ENCODE measurements around the gene CCSER1.

Gene CCSER1

DNA sequence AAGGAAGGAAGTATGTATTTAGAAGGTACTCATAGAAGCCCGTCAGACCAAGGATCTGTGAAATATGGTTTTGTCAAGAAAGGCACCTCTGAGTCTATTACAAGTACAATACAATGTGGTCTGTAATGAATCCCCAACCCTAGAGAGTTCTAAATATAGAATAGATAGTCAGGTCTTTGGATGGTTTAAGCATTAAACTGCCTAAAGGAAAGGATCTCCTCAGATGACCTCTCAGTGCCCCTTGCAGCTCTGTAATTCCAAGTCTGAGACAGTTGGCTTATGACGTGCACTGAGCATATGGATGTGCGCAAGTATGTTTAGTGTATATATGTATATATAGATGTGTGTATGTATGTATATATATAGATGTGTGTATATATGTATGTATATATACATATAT is 62.0 kb downstream of the CCSER1 start:
- DNase-seq (ENCODE audit: low read depth in 1 of 2, low spot score in 1 of 2): no peak

DNA sequence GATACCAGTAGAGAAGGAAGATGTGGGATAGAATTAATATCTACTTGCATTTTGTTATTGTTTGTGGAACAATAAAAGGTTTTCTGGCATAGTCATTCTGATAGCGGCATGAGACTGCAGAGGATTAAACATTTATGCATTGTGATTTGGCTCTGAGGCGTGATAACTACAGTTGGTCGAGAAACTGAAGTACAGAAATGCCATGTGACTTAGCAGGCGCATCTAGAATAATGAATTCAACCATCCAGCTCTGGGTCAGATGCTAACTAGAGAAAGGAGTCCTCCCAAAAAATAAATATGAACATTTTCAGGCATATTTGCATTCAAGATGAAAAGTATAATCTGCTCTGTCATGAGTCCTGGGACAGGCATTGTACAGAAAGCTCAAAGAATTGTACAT is 62.8 kb downstream of the CCSER1 start:
- no peak for DNase-seq (ENCODE audit: low read depth in 1 of 2, low spot score in 1 of 2)

DNA sequence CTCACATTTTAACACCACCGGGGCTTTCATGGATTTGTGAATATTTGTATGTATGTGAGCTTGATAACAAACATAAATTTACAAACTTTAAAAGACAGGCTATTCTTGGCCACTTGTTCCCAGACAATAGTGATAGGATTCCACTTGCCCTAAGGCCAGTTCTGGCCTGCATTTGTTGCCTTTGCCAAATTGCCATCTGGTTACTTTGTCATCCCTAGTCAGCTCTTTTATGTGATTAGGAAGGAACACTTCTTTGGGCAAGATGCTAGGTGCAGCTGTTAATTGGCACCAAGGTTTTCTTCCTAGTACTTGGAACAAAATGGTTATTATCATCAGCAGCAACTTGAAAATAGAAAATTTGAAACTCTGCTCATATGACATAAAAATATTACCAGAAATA is 63.3 kb downstream of the CCSER1 start:
- no peak for DNase-seq (ENCODE audit: low read depth in 1 of 2, low spot score in 1 of 2)

DNA sequence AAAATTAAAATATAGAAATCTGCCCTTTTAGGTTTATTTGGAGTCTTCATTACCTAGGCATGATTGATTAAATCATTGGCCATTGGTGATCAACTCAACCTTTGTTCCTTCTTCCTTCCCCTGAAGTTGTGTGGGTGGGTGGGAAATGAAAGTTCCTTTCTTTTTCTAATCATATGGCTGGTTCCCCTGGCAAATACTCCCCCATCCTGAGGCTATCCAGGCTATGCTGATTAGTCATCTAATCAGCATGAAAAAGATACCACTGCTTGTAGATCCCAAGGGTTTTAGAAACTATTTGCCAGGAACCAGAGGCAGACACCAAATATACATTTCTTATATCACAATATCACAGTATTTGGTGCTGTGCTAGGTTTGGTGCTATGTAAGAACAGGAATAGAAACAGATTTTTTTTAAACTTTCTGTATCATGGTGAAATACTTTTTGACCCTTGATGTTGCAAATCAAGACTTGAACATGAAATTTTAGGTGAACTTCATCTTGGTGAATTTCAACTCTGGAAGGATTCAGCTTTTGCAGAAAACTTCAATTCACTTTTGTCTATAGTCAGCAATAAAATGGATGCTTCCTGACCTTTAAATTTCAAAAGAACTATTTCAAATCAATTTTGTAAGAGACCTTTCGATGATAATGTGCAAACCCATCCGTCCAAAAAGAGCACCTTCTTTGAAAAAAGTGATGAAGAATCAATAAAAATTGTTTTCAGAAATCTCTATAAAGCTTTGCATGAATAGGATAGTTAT is 71.1 kb downstream of the CCSER1 start:
- DNase-seq (ENCODE audit: low read depth in 1 of 2, low spot score in 1 of 2): no peak

DNA sequence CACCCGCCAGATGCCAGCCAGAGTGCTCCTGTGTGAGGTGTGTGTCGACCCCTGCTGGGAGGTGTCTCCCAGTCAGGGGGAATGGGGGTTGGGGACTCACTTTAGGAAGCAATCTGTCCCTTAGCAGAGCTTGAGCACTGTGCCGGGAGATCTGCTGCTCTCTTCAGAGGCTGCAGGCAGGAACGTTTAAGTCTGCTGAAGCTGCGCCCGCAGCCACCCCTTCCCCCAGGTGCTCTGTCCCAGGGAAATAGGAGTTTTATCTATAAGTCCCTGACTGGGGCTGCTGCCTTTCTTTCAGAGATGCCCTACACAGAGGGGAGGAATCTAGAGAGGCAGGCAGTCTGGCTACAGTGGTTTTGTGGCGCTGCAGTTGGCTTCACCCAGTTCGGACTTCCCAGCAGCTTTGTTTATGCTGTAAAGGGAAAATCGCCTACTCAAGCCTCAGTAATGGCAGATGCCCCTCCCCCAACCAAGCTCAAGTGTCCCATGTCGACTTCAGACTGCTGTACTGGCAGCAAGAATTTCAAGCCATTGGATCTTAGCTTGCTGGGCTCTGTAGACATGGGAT is 80.8 kb downstream of the CCSER1 start:
- no peak for DNase-seq (ENCODE audit: low read depth in 1 of 2, low spot score in 1 of 2)

DNA sequence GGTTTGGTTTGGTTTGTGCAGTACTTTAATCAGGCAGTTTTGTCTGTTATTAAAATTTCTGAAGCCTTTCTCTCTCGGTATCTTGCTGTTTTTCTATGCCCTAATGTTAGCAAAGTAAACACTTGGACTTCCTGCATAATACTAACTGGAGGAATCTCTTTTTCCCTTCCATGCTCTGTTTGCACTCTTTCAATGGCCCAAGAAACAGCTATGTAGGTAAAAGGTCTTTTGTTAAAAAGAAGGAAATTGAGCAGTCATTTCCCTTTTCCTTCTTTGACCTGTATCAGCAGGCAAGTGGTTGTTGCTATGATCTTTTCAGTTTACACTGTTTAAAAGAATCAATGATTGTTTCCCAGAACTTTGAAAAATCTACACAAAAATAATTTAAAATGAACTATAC is 82.7 kb downstream of the CCSER1 start:
- DNase-seq (ENCODE audit: low read depth in 1 of 2, low spot score in 1 of 2): no peak

DNA sequence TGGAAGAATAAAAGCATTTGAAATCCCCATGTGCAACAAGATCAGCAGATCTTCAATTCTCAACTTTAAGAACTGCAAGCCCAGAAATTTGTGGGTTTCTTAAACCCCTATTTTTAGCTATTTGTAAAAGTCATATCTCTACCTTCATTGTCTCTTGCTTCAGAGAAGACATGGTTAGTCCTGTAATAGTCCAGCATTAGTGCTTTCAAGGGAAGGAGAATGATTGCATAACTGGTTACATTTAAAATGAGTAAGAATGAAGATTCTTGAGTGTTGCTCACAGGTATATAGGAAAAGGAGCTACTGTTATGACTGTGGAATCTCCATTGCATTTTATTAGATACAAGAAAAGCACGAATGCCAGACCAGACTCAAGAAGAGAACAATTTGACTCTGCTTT is 84.0 kb downstream of the CCSER1 start:
- no peak for DNase-seq (ENCODE audit: low read depth in 1 of 2, low spot score in 1 of 2)

DNA sequence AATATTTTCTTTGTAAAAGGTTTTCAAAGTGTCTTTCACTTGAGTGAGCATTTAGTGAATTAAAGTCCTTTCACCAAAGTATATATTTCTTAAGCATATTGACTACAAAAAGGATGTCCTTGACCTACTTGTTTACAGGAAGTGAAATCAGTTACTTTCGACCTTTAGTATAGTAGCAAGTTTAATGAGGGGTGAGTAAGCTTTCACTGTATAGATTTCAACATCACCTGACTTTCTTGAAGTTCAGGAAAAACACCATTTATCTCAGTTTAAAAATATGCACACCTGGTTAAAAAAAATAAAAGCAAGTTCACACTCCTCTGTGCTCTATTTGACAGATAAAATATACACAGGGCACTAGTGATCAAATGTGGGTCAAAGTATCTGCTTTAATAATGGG is 88.1 kb downstream of the CCSER1 start:
- no peak for DNase-seq (ENCODE audit: low read depth in 1 of 2, low spot score in 1 of 2)

DNA sequence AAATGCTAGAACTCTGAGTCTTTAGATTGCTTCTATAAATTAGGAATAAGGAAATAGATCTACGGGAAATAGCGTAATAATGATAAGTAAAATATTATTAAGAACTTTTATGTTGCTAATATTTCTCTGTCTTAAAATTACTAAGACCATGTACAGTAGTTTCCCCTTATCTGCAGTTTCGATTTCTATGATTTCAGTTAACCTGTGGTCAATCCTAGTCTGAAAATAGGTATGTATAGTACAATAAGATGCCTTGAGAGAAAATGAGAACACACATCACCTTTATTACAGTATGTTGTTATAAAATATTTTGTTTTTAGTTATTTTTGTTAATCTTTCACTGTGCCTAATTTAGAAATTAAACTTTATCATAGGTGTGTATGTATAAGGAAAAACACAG is 92.6 kb downstream of the CCSER1 start:
- DNase-seq (ENCODE audit: low read depth in 1 of 2, low spot score in 1 of 2): no peak

DNA sequence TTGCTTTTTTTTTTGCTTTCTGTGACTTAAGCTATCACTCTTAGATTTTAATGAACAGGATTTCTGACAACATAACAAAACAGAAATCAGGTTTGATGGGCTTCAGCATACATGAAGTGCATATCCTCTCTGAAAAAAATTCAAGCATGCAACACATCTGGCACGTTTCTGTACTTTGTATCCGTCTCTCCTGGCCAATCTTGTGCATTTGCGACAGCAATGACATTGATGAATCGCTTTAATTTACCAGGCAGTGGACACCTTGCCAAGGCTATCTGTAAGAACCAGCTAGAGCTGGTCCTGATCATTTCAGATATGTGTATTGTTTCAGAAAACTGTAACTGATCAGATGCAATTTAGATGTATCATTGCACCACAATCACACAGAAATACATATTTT is 93.3 kb downstream of the CCSER1 start:
- DNase-seq (ENCODE audit: low read depth in 1 of 2, low spot score in 1 of 2): no peak

DNA sequence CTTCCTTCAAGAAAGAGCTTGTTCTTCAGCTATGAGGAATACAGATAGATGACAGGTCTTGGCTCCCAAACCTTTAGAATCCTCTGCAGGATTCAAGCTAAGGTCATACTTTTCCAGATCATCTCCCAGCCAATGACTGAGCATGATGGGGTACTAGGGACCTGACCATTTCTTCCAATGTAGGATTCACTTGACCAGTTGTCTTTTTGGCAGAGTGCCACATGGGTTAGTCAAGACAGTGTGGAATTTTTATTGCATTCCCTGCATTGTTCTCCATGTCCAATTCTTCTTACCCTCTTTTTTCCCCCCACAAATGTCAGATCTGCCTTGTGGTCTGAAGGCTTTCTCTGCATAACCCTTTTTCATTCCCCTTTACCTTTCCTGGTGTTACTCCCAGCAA is 99.5 kb downstream of the CCSER1 start:
- DNase-seq (ENCODE audit: low read depth in 1 of 2, low spot score in 1 of 2): no peak

DNA sequence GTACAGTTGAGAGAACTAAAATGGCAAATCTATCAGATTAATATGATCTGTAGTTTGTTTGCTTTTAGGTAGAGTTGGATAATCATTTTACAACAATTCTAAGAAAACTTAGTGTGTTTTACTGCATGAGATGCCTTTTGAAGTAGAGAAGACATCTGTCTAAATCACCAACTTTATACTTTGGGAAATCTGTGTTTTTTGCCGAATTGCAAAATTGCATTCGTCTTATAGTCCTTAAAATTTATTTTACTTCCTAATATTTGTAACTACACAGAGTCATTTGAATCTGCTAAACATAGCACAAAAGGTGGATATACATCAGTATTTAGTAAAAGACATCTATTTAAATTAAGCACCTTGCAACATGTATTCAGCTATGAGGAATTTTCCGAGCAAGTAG is 100.0 kb downstream of the CCSER1 start:
- DNase-seq (ENCODE audit: low read depth in 1 of 2, low spot score in 1 of 2): no peak

DNA sequence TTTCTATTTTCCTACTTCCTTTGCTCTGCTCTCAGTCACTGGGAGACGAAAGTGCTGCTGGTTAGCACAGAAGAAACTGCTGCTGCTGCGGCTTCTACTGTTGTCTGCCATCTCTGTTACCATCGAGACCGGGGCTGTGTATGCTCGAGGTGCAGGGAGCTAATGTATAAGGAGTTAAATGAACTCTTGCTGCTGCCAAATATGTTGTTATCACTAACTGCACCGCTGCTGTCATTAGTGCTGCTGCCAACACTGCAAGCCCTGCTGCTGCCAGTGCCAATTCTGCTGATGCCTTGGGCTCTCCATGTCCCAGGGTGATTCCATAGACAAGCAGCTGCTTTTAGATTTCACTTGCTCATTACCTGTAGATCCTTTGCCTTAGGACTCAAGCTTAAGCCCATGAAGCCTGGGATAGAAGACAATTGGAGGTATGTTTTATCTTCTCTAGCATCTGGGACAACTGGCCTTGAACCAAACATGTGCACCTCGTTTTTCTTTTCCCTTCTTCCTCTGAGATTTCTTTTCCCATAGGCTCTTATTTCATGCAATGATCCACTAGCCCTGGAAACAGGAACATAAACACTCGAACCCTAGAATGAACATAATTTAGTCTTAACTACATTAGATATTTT is 107.8 kb downstream of the CCSER1 start:
- DNase-seq (ENCODE audit: low read depth in 1 of 2, low spot score in 1 of 2): no peak

DNA sequence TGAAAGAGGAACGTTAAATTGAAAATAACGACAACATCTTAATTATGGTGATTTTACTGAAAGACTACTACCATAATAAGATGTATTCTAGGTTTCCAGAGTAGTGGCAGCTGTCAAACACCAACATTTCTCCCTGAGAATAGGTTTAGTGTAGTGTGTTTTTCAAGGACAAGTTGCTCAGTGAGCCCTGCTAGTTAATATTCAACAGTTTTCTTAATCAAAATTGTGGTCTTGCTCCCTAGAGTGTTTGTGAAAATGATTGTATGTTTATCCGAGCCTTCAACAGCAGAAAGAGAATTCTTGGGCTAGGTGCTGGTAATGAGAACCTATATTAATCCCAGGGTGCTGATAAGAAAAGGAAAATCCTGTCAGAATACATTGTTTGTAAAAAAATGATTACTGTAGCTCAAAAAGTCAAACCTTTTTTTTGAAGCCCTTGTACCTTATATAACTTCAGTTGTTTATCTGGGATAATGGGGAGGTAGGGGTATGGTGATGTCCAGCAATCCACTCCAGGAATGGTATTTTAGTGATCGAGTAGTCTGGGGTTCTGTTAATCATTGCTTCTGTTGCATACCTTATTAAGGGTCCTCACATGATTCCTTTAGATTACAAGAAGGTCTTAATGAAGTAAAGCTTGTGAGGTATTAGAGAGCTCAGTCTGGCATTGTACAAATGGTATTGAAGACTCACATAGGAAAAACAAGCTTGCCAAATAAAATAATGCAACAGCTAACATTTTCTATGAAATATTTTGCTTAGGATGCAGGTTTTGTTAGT is 110.7 kb downstream of the CCSER1 start:
- no peak for DNase-seq (ENCODE audit: low read depth in 1 of 2, low spot score in 1 of 2)

DNA sequence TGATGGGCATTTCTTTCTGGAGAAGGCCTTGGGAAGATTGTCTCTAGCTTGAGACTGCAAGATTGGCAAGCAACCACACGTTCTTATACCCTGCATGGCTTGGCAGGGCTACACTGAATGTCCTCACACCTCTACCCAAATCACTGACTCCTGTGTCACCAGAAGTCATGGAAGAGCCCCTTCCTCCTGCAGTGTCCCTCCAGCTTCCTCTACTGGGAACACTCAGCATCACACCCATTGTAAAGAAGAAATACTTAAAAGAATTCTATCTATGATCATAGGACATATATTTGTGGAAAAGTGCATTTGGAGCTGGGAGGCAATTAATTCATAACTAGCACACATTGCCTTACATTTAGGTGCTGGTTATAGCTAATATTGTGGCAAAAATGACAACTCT is 113.1 kb downstream of the CCSER1 start:
- no peak for DNase-seq (ENCODE audit: low read depth in 1 of 2, low spot score in 1 of 2)

DNA sequence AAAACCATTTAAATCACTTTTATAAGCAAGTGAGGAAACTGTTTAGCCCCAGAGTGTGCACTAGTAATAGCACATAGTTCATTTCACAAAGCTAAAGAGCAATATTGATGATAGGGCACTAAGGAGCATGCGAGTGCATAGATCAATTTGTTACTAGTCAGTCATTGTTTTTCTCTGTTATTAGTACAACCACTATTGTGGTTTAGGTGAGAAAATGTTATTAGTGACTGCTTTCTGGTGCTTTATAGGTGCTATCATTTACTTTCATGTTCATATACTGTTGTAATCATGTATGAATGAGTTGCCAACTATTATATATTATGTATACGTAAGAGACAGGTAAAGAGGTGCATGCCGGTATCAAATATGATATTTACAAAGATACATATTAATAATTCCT is 113.8 kb downstream of the CCSER1 start:
- no peak for DNase-seq (ENCODE audit: low read depth in 1 of 2, low spot score in 1 of 2)

DNA sequence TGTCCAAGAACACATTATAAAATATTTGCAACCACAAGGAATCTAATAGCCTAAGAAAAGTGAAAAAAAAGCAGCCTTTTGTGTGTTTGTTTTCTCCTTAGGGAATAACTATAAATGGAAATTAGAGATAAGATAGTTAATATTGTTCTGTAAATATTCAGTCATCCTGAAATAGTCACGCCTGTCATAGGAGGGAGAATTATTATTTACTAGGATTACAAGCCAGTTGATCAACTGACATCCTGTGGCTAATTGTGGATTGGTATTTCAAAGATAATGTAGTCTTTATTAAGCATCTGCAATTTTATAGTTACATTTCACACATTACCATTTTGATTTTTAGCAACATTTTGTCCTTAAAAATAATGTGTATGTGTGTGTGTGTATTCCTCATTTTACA is 118.6 kb downstream of the CCSER1 start:
- DNase-seq (ENCODE audit: low read depth in 1 of 2, low spot score in 1 of 2): no peak

DNA sequence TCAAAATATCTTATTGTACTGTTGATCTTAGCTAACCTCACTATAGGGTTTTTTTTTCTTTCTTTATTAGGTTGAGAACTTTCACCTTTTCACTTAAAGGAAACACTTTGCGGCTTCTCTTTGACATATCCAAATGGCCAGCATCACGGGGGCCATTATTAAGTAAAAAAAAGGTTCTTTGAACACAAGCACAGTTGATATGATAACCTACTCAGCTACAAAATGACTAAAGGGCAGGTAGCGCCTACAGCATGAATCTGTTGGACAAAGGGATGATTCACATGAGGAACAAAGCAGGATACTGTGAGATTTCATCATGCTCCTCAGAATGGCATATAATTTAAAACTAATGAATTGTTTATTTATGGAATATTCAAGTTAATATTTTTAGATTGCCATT is 119.6 kb downstream of the CCSER1 start:
- DNase-seq (ENCODE audit: low read depth in 1 of 2, low spot score in 1 of 2): no peak

DNA sequence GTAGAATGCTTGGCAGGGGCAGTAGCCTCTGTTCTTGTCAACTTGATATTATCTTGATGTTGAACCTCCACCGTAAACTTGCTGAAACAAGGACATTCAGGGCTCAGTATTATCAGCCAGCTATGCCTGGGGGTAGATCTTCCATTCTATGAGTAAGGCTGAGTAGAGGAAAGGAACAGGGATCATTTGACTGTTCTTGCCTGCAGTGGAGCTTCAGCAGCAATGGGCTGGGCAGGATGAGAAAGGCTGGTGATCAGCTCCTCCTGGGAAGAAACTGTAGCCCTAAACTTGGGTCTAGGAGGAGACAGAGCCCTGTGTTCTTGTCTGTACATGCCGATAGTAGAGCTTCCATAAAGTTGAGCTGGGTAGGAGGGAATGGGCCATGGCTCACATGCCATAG is 127.2 kb downstream of the CCSER1 start:
- DNase-seq (ENCODE audit: low read depth in 1 of 2, low spot score in 1 of 2): no peak

DNA sequence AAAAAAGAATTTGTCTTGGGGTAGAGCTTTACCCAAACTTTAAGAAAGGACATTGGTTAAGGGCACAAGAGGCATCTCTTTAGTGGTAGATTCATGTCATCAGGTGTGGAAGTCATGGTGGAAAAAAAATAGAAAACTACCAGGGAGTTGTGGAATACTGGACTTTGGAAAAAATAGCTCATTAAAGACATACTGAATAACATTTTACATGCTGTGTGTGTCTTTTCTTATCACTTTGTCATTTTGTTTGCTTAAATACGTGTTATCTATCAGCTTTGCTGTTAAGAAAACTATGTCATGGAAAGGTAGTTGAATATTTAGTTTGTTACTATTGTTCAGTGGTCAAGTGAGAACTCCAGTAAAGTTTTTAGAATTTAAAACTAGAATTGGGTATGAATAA is 147.0 kb downstream of the CCSER1 start:
- no peak for DNase-seq (ENCODE audit: low read depth in 1 of 2, low spot score in 1 of 2)

DNA sequence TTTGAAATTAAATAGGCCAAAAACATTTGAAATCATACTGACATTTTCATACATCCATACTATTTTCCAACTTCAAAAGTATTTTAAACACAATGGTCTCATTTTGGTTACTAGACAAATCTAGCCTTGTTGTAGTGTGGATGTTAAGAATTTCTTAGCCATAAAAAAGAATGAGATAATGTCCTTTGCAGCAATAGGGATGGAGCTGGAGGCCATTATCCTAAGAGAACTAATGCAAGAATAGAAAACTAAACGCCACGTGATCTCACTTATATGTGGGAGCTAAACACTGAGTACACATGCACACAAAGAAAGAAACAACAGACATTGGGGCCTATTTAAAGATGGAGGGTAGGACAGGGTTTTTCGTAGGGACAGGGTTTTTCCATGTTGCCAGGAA is 153.8 kb downstream of the CCSER1 start:
- DNase-seq (ENCODE audit: low read depth in 1 of 2, low spot score in 1 of 2): no peak
